SK-N-SH (cell line): ENCODE measurements around the gene ZMYM2. TPM values are rescaled to one million over a fixed set of nuclear protein-coding genes. Genes with fewer than 3 reads are reported as not detected.

ENCODE experiments used
- CTCF ChIA-PET: fragments of 300-600, 350-600 bp; formaldehyde crosslinking; extraction: SDS; loops from one replicate; lab custom pipeline; 2021; lab: Yijun Ruan, JAX
- POLR2A ChIA-PET: fragments of 350-600 bp; sonication (Branson Sonifier 250); formaldehyde crosslinking; extraction: SDS; loops from one replicate; lab custom pipeline; 2020; ENCODE audit warnings: antibody characterized with exemption, inconsistent platforms; lab: Yijun Ruan, JAX
- DNase-seq: peaks from one replicate; pipeline ENCODE4 v3.0.0; 2012
- H2AFZ ChIP-seq: fragments of 200-600 bp; sonication (generic); 2 replicates; pipeline ENCODE4 v1.8.1; 2016; ENCODE audit warnings: antibody characterized with exemption, mild to moderate bottlenecking, low read depth
- H3F3A ChIP-seq: fragments of 200-600 bp; sonication (generic); replicated peaks from 2 replicates; pipeline ENCODE3; 2016; ENCODE audit warnings: antibody characterized with exemption, mild to moderate bottlenecking; ENCODE audit not compliant: insufficient read depth
- H3K27ac ChIP-seq, 2 experiments: fragments of 200-500 bp in 1 of 2; fragments of 200-600 bp in 1 of 2; sonication (Bioruptor generic) in 1 of 2; sonication (generic), shearing (Covaris generic) in 1 of 2; 2 replicates each; pipeline versions ENCODE4 v1.5.1 to v1.6.1; 2014 to 2016; ENCODE audit warnings: low read depth in 2 of 2, inconsistent platforms in 1 of 2, low read length in 1 of 2, mild to moderate bottlenecking in 1 of 2, mixed read lengths in 1 of 2
- H3K27me3 ChIP-seq: fragments of 200-600 bp; sonication (generic), shearing (Covaris generic); 2 replicates; pipeline ENCODE4 v1.6.1; 2016; ENCODE audit warnings: mixed run types; ENCODE audit not compliant: insufficient read depth
- H3K36me3 ChIP-seq, 2 experiments: fragments of 200-500 bp in 1 of 2; fragments of 200-600 bp in 1 of 2; sonication (Bioruptor generic) in 1 of 2; sonication (generic) in 1 of 2; replicated peaks in 1 of 2; 2 replicates each; pipeline versions ENCODE3 to v1.5.1; 2014 to 2016; ENCODE audit warnings: low read length in 1 of 2, mild to moderate bottlenecking in 1 of 2; ENCODE audit not compliant: insufficient read depth in 2 of 2, control insufficient read depth in 1 of 2
- H3K4me1 ChIP-seq, 2 experiments: fragments of 200-500 bp in 1 of 2; fragments of 200-600 bp in 1 of 2; sonication (Bioruptor generic) in 1 of 2; sonication (generic), shearing (Covaris generic) in 1 of 2; 2 replicates each; pipeline versions ENCODE4 v1.5.1 to v1.6.1; 2014 to 2016; ENCODE audit warnings: low read depth in 1 of 2, low read length in 1 of 2, mixed run types in 1 of 2; ENCODE audit not compliant: insufficient read depth in 2 of 2, control insufficient read depth in 1 of 2
- H3K4me2 ChIP-seq: fragments of 200-600 bp; sonication (generic), shearing (Covaris generic); 2 replicates; pipeline ENCODE4 v1.6.1; 2017; ENCODE audit warnings: mixed run types
- H3K4me3 ChIP-seq, 2 experiments: fragments of 200-500 bp in 1 of 2; fragments of 200-600 bp in 1 of 2; sonication (Bioruptor generic) in 1 of 2; sonication (generic), shearing (Covaris generic) in 1 of 2; 2 replicates each; pipeline versions ENCODE4 v1.5.1 to v1.8.1; 2014 to 2016; ENCODE audit warnings: low read depth in 2 of 2, inconsistent platforms in 1 of 2, low read length in 1 of 2, mild to moderate bottlenecking in 1 of 2, mixed read lengths in 1 of 2, moderate library complexity in 1 of 2
- H3K79me2 ChIP-seq: fragments of 200-600 bp; sonication (generic); 2 replicates; pipeline ENCODE4 v1.8.1; 2017; ENCODE audit warnings: mild to moderate bottlenecking; ENCODE audit not compliant: insufficient read depth
- H3K9ac ChIP-seq: fragments of 200-600 bp; sonication (generic); 2 replicates; pipeline ENCODE4 v1.6.1; 2017; ENCODE audit warnings: mixed run types
- H3K9me2 ChIP-seq: fragments of 200-600 bp; sonication (generic); 2 replicates; pipeline ENCODE4 v1.6.1; 2017; ENCODE audit warnings: mixed run types
- H3K9me3 ChIP-seq: fragments of 200-600 bp; sonication (generic); 2 replicates; pipeline ENCODE4 v1.6.1; 2017; ENCODE audit warnings: mixed run types, mild to moderate bottlenecking, moderate library complexity
- H4K20me1 ChIP-seq: fragments of 200-600 bp; sonication (generic); 2 replicates; pipeline ENCODE4 v1.6.1; 2017; ENCODE audit warnings: mild to moderate bottlenecking, mixed run types; ENCODE audit not compliant: insufficient read depth
- CHD2 ChIP-seq: fragments of 150-350 bp; IDR thresholded peaks from 2 replicates; pipeline ENCODE4 v1.6.1; 2018; ENCODE audit warnings: low read length; ENCODE audit not compliant: partially characterized antibody
- ELF1 ChIP-seq: IDR thresholded peaks from 2 replicates; pipeline ENCODE4 v1.4.0; 2012
- FOXJ3 ChIP-seq: sonication (generic); formaldehyde crosslinking; IDR thresholded peaks from 2 replicates; pipeline ENCODE4 v1.5.1; 2020; ENCODE audit warnings: mild to moderate bottlenecking, missing genetic modification reagents
- GATA2 ChIP-seq: sonication (generic); formaldehyde crosslinking; IDR thresholded peaks from 2 replicates; pipeline ENCODE4 v1.5.0; 2020; ENCODE audit warnings: mild to moderate bottlenecking, missing genetic modification reagents
- IRF3 ChIP-seq: fragments of 150-350 bp; IDR thresholded peaks from 2 replicates; pipeline ENCODE4 v1.6.1; 2016; ENCODE audit warnings: mild to moderate bottlenecking, low read depth, low read length
- MXI1 ChIP-seq: IDR thresholded peaks from 2 replicates; pipeline ENCODE4 v1.6.1; 2012; ENCODE audit warnings: mild to moderate bottlenecking, low read depth, low read length, improper control_type of control experiment
- RAD21 ChIP-seq: IDR thresholded peaks from 2 replicates; pipeline ENCODE4 v1.6.1; 2012; ENCODE audit warnings: mild to moderate bottlenecking, low read length
- RXRA ChIP-seq: IDR thresholded peaks from 2 replicates; pipeline ENCODE4 v1.4.0; 2012; ENCODE audit warnings: low read depth, mild to moderate bottlenecking, borderline replicate concordance
- SMC3 ChIP-seq: IDR thresholded peaks from 2 replicates; pipeline ENCODE4 v1.6.1; 2012; ENCODE audit warnings: low read depth, low read length, improper control_type of control experiment
- TCF12 ChIP-seq: IDR thresholded peaks from 2 replicates; pipeline ENCODE4 v1.4.0; 2012
- TEAD4 ChIP-seq: IDR thresholded peaks from 2 replicates; pipeline ENCODE4 v1.4.0; 2012; ENCODE audit warnings: mild to moderate bottlenecking, borderline replicate concordance; ENCODE audit not compliant: insufficient read depth
- USF1 ChIP-seq: IDR thresholded peaks from 2 replicates; pipeline ENCODE4 v1.4.0; 2012; ENCODE audit warnings: low read depth, borderline replicate concordance
- YY1 ChIP-seq: IDR thresholded peaks from 2 replicates; pipeline ENCODE4 v1.4.0; 2012; ENCODE audit warnings: low read depth, mild to moderate bottlenecking
- WGBS: methylation state at CpG from one replicate; pipeline ENCODE4 v1.1.6; 2017; ENCODE audit warnings: low lambda C conversion rate; 5-methylcytosine and 5-hydroxymethylcytosine counted together
- polyA plus RNA-seq, 3 experiments: library from polyadenylated mRNA; depleted of rRNA; stranded (reverse); fragments of >200 nt; gene quantifications; 2 replicates each; pipeline ENCODE4 v1.2.3, GENCODE V29; 2012
- TF ChIP-seq, protein P1 (sequence below): IDR thresholded peaks from 2 replicates; pipeline ENCODE4; 2012

Gene ZMYM2
- polyA plus RNA-seq, 1 of the 3 experiments (the other 2 are of a cell fraction) = 11.5 TPM

DNA sequence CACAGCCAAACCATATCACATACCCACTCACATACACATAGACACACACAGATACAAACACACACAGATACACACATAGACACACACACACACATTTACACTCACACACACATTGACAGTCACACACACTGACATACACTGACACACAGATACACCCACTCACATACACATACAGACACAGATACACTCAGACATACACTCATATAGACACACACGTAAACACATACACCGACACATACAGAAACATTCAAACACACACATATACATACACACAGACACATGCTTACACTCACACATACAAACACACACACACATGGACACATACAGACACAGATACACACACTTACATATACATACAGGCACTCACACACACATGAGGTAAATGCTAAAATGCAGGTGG, 172.1 kb downstream of the ZMYM2 start (continued):
- TF ChIP-seq, protein P1, sequence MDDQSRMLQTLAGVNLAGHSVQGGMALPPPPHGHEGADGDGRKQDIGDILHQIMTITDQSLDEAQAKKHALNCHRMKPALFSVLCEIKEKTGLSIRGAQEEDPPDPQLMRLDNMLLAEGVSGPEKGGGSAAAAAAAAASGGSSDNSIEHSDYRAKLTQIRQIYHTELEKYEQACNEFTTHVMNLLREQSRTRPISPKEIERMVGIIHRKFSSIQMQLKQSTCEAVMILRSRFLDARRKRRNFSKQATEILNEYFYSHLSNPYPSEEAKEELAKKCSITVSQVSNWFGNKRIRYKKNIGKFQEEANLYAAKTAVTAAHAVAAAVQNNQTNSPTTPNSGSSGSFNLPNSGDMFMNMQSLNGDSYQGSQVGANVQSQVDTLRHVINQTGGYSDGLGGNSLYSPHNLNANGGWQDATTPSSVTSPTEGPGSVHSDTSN = no peak
- no peak for TF ChIP-seq TCF12
- TF ChIP-seq CHD2 = no peak
- no peak for TF ChIP-seq USF1
- no peak for TF ChIP-seq ELF1

DNA sequence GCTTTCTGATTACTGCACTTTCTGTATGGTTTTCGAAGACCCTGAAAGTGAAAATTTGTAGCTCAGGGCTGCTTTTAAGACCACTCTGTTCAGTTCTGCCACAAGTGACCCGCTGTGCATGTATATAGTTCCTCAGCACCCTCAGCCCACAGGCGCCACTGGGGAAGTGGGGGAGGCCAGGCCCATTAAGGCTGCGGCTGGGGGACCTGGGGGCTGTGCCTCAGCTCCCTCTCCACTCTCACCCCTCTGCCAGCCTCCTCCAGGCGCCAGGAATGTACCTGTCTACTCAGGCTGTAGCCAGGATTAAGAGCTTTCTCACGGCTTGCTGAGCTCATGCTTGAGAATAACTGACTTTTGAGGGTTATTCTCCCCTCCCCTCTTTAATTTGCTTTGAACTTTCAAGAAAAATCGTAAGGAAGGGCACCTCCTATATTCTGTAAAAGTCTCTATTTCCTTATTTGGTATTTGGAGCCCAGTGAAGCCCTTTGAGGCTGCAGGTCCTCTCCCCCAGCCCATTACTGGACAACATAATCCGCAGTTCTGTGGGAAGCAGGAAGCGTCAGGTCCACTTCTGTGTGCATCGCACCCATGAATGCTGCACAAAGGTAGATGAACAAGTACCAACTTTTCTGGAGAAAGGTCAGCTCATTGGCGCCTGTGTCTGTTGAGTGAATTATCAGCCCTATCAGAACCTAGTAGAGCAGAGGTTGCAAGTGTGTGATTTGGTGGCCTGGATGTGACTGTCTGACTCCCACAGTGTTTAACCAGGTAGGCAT, 172.7 kb downstream of the ZMYM2 start:
- no peak for DNase-seq
- no peaks in the 10 kb centered on the region for H3K9me3 ChIP-seq
- no peak overlapping the region for H3K4me3 ChIP-seq
- no peaks in the 10 kb centered on the region for H4K20me1 ChIP-seq
- no peak overlapping the region for H3K9ac ChIP-seq
- H2AFZ ChIP-seq = no peak overlapping the region
- H3F3A ChIP-seq = no peaks in the 10 kb centered on the region
- CTCF ChIA-PET = interaction anchor here (1.2 kb wide), 2 partner anchors 11 to 12 kb away, joined by 3 read pairs; no protein-coding TSS in a partner anchor
- H3K27me3 ChIP-seq = peaks cover 48% of the 10 kb centered on the region
- TF ChIP-seq IRF3 (no peak), FOXJ3 (CRISPR knock-in tag) (no peak), SMC3 (no peak), RAD21 (no peak), GATA2 (CRISPR knock-in tag) (no peak), YY1 (no peak), RXRA (no peak), MXI1 (no peak), TEAD4 (no peak)
- TF ChIP-seq, all 33 proteins: peak for 0
- POLR2A ChIA-PET = interaction anchor here (0.7 kb wide), 1 partner anchor 33 kb away, joined by 3 read pairs; no protein-coding TSS in a partner anchor
- Histone ChIP-seq H3K36me3 (no peaks in the 10 kb centered on the region), H3K9me2 (no peaks in the 10 kb centered on the region), H3K27ac (no peak overlapping the region), H3K4me2 (no peak overlapping the region), H3K79me2 (no peaks in the 10 kb centered on the region), H3K4me1 (peaks cover 0 to 4% of the 10 kb centered on the region in 2 experiments; a peak in 1 of 4 replicates)
- 27% methylated on average over 10 of the region's 11 CpGs for WGBS
